GM19240 (cell line): Measurements from ENCODE around the gene CST4.
"Not testable (repeated sequence)": the region's sequence is repeated elsewhere in the genome, so short reads cannot be mapped to it uniquely, and the experiment has no call there.

Experiments used
- DNase-seq: peaks from one replicate; pipeline ENCODE4 v3.0.0; 2011; ENCODE audit warnings: low spot score; ENCODE audit not compliant: insufficient read length

Gene CST4, protein sequence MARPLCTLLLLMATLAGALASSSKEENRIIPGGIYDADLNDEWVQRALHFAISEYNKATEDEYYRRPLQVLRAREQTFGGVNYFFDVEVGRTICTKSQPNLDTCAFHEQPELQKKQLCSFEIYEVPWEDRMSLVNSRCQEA

DNA sequence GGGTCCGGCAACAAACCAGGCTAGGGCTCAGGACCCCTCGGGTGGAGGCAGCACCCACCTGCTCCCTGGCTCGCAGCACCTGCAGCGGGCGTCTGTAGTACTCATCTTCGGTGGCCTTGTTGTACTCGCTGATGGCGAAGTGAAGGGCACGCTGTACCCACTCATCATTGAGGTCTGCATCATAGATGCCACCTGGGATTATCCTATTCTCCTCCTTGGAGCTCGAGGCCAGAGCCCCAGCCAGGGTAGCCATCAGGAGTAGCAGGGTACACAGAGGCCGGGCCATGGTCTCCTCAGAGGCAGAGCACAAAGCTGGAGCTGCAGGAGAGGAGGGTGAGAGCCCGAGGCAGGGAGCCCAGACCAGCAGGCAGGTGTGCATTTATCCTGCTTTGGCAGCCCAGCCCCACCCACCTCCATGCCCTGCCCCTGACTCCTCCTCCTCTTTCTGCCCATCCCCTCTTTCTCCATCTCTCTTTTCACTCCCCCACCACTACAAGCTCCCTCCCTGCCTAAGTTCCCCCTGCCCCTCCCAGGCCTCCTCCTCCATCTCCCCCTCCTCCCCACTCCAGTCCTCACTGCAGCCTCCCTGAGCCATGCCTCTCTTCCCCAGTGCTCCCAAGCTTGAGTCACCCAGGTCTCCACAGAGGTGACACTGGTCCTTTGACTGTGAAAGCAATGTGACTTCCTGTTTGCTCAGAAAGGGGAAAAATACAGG, at the start of gene CST4:
Gene CST4, minus strand, starts transcription at position 355 of the 715 bp plus-strand sequence. Its CDS starts 69 bp downstream, at position 286.
- not testable (repeated sequence) for DNase-seq

DNA sequence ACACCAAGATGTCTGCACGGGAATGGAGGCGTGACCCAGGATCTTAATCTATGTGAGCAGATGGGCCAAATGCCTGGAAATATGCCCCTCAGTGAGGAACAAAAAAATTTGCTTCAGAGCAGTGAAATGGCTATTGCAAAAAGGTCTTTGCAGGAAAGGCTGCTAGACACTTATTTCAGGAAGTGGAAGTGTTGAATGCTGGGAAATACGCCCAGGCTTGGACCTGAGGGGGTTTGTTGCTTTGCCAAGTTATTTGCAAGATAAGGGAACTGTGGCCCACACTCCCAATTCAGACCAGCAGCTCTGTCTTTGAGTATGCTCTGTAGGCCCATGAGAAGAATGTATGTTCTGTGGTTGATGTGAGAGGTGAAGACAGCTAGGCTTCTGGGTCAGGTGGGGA, 46.6 kb upstream of the CST4 start:
- DNase-seq, result not testable (repeated sequence)

DNA sequence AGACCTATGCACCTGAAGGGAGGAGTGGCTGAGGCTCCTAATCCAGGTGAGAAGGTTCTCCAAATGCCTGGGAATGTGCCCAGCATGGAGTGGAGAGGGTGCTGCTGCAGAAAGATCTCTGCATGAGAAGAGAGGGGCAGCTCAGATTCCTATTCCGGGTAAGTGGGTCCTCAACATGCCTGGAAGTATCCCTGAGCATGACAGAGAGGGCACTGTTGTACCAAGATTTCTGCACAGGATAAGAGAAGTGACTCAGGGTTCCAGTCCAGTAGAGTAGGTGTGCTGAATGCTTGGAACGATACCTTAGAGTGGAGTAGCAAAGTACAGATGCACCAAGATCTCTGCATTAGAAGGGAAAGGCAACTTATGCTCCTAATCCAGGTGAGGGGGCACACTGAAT, 46.1 kb upstream of the CST4 start:
- DNase-seq, result not testable (repeated sequence)

DNA sequence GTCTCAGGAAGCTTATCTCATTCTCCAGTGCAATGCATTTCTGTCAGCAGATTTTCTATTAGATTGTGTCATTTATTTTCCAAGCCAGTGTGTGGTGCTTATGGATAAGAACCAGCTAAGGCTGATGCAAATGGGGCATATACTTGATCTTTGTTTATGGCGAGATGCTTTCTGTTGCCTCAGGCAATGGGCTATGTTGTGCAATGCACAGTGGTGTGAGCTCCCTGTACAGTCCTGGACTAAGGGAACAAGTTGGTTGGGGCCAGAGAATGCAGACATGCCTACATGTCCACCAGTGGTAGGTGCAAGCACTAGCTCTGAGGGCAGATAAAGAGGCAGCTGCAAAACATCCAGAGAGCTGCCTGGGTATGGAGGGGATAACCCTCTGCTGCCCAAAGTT, 45.6 kb upstream of the CST4 start:
- DNase-seq, result not testable (repeated sequence)

DNA sequence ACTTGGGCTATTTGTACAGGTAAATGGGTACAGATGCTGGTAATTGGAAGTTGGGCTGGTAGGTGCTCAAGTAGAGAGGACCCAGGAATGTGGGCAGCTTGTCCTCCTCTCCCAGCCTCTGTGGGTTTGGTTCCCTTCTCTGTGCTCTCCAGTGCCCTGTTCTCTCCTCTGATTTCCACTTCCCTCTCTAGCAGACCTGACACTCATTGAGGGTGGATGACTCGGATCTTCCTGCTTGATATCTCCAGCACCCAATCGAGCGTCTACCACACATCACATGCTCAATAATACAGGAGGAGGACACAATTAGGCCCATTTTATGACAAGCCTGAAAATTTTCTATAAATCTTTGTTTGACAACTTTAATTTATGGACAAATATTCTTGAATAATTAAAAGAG, 38.2 kb upstream of the CST4 start:
- no peak for DNase-seq

DNA sequence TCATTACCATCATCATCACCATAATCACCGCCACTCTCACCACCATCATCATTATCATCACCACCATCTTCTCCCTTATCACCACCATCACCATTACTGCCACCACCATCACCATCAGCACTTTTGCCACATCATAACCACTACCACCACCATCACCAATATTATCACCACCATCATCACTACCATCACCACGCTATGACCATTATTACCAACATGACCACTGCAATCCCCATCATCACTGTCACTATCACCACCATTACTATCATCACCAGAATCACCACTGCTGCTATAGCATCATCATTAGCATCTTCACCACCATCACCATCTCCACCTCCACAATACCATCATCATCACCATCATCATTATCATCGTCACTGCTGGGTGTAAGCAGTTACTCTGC, 36.3 kb upstream of the CST4 start:
- DNase-seq, result no peak

DNA sequence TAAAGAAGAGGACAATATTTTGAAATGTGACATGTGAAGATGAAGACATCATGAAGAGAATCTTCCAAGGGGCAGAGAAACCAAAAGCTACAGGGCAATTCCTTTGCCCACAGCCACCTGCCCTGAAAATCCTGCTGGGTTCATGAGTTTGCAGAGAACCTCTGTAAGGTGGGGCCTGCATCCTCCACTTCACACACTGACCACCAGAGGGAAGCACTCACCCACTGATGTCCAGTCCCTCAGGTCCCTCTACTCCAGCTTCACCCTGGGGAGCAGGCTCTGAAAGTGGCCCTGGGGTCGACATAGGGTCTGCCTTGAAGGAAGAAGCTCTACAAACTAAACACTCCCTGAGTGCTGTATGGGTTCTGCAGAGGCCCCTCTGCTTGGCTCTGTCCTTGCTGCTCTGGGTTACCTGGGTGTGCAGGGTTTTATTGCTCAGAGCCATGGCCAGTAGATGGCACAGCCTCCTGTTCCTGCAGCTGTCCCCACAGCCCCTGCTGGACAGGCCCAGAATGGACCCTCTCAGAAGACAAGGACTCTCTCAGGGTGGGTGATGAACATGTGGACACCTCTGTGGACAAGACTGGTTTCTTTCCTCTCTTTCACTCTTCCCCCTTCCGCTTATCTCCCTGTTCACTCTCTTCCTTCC, 34.9 kb upstream of the CST4 start:
- not testable (repeated sequence) for DNase-seq

DNA sequence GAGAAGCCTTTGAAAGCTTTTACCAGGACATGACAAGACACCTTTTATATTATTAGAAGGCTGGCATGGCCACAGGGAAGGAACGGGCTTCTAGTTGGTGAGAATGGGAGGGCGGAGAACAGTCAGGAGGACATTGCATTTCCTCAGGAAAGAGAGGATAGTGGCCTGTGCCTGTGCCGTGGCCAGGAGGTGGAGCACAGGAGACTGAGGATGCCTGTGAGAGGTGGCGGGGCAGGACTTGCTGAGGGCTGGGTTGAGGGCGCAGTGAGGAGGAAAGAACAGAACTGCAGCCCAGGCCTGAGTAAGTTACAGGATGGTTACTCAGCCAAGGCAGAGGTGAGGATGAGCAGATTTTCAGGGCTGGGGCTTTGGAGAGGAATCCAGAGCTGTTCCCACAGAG, 34.0 kb upstream of the CST4 start:
- not testable (repeated sequence) for DNase-seq

DNA sequence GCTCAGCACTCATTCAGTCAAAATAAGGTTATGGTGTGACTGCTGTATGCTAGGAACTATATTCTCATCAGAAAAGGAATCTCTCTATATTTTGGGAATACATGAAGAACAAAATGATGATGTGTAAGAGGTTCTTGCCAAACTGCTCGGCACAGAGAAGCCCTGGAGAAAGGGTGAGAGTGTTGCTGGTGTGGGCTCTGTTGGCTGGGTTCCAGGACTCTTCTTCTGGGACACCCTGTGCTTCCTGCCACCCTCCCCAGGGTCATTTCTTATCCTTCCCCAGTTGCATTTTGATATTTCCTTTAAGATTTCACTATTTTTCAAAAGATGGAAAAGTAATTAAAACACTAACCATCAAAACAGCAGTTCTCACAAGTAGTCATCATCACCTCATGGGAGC, 33.1 kb upstream of the CST4 start:
- DNase-seq, result no peak

DNA sequence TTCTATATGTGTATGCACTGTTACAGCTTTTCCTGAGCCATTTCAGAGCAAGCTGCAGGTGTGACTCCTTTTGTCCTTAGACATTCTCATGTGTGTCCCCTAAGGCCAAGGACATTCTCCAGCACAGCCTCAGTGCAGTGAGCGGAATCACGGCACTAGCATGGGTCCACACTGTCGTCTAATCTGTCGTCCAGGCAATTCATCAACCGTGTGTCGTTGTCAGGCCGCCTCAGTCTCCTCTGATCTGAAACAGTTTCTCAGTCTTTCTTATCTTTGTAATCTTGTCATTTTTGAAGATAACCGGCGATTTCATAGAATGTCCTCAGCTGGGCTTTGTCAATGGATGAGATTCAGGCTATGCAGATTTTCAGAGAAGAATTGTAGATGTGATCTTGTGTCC, 30.5 kb upstream of the CST4 start:
- not testable (repeated sequence) for DNase-seq

DNA sequence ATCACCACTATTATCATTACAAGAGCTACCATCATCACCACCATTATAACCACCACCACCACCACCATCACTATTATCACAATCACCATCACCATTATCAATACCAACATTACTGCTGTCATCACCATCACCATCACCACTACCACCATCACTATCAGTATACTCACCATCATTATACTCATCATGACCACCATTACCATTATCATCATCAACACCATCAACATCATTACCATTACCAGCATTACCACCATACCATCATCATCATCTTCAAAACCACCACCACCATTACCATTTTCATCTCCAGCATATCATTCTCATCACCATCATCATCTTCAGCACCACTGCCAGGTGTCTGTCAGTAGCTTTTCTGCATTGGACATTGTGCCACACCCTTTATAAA, 22.9 kb upstream of the CST4 start:
- DNase-seq, result not testable (repeated sequence)

DNA sequence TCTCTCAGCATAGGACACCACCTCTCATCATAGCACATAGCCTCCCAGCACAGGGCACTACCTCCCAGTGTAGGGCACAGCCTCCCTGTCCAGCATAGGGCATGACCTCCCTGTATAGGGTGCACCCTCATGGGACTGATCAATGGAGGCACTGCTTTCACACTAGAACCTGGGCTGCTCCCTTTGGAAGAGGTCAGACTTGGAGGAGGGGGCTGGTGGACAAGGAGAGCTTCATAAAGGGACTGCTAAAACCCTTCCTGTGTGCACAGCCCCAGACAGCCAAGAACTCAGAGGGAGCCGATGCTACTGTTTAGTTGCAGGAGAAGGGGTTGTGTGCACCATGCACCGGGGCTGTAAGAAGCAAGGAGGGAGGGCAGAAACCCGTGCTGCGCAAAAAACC, 21.9 kb upstream of the CST4 start:
- no peak for DNase-seq

DNA sequence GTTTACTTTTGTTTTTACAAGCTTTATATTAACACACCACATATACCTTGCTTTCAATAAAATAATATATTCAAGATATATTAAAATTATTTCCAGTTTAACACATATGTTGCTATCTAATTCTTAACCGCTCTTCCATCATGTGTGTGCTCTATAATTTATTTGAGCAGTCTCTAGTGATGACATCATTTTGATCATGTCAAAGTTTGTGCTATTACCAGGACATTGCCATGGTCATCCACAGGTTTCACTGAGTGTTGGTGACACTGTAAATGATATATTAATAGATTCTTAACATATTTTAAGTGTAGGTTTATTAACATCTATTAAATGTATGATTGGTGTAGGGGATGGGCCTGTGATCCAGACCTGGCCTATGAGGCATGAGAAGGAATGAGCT, 17.1 kb upstream of the CST4 start:
- no peak for DNase-seq

DNA sequence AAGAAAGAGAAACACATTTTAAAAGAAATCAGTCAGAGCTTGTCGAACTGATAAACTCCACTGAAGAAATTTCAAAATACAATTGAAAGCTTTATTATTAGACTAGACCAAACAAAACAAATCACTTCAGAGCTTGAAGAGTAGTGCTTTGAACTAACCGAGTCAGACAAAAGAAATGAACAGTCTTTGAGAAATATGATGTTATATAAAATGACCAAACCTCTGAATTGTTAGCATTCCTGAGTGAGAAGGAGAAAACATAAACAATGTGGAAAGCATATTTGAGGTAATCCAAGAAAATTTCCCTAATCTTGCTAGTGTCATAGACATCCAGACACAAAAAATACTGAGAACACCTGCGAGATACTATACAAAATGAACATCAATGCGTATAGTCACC, 13.2 kb upstream of the CST4 start:
- no peak for DNase-seq

DNA sequence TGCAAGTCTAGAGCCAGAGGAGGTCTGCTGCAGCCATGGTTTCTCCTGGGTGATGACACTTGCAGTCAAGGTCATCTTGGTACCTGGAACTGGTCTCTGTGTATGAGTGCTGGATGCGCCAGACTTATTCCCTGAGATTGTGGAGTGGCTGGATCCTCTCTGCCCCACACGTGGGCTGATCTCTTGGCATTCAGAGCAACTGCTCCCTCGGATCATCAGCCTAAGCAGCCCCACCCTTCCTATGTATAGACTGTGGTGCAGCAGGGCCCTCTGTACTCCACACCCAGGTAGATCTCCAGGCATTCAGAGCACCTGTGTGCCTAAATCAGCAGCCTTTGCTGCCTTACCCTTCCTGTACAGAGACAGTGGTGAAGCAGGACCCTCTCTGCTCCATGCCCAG, 12.1 kb upstream of the CST4 start:
- DNase-seq, result no peak

DNA sequence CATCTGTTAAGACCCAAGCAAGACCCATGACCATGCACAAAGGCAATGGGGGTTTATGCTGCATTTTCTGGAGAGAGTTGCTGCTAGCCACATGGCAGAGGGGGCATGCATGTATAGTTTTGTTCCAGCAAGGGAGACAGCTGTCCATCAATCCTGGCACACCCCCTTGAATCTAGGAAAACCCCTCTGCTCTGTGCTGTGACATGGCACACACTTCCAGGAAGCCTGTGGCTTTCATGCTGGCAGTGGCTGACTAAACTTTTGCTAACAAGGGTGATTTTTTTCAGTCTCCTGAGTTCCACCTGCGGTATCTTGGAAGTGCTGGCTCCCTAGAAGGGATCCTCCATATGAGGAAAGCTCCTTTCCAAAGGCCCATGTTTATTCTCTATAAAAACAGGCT, 9.1 kb upstream of the CST4 start:
- DNase-seq, result no peak

DNA sequence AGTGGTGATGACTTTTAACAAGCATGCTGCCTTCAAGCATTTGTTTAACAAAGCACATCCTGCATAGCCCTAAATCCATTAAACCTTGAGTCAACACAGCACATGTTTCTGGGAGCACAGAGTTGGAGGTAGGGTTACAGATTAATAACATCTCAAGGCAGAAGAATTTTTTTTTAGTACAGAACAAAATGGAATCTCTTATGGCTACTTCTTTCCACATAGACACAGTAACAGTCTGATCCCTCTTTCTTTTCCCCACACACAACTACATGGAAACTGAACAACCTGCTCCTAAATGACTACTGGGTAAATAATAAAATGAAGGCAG, 6.2 kb upstream of the CST4 start:
- not testable (repeated sequence) for DNase-seq

DNA sequence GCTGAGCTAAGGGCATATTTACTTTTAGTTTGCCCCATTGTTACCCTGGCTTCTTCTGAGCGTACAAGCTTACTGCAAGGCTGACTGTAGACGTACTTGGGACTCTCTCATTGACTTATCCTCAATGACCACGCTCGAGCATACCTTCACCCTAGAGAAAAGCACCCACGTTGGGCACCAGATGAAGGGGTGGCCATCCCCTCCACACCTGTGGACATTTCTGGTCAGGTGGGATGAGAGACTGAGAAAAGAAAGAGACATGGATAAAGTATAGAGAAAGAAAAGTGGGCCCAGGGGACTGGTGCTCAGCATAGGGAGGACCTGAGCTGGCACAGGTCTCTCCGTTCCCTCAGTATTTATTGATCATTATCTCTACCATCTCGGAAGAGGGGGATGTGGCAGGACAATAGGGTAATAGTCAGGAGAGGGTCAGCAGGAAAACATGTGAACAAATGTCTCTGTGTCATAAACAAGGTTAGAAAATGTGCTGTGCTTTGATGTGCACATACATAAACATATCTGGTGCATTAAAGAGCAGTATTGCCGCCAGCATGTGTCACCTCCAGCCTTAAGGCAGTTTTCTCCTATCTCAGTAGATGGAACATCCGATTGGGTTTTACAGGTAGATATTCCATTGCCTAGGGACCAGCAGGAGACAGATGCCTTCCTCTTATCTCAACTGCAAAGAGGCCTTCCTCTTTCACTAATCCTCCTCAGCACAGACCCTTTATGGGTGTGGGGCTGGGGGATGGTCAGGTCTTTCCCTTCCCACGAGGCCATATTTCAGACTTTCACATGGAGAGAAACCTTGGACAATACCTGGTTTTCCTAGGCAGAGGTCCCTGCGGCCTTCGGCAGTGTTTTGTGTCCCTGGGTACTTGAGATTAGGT, 5.6 kb upstream of the CST4 start:
- not testable (repeated sequence) for DNase-seq

DNA sequence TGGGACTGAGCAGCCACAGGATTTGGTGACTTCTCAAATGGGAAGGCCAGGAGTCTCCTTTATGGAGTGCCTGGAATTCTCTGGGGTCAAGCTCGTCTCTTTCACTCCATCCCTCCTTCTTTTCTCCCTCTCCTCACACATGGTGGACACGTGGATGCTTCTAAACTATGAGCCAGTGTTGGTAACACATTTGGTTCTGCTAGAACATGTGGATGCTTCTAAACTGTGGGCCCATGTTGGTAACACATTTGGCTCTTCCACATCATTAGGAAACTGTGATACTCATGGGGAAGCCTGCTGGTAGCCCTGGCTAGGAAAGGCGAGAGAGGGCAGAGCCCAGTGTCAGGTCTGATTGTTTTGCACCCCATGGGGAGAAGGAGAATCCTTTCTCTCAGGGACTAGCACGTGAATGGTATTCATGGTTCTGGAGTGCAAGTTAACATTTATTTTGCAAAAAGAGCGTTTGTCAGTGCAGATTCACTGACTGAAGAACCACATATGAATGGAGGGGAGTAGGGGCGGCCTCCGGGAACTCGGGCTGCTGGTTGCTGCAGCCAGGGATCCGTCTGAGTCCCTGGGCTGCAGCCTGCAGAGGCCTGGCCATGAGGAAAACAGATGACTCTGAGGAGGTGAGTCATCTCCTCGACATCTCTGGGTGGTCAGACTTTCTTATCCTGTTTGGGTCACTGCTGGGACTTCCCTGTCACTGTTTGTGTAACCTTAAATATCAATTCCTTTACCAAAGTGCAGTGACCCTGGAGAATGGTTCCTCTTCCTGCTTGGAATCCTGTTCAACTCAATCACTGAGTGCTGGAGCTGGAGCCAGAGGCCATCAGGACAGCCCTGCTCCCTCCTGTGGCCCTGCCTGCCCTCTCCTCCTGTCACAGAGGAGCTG, 4.1 kb upstream of the CST4 start:
- not testable (repeated sequence) for DNase-seq

DNA sequence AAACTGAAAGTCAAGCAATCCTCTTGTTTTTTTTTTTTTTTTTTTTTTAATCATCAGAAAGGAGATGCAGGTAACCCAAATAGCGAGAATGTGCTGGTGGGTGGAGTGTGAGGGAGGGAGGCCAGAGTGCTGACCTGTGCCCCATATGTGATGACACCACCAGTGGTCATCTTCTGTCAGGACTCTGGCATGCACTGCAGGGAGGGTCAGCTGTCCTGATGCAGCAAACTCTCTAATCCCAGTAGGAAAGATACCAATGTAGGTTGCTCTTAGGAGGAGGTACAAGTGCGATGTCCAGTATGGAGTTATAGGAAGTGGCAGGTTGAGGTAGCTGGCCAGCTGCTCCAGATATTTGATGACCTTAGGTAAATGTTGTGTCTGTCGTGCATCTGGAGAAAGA, 2.8 kb upstream of the CST4 start:
- no peak for DNase-seq

DNA sequence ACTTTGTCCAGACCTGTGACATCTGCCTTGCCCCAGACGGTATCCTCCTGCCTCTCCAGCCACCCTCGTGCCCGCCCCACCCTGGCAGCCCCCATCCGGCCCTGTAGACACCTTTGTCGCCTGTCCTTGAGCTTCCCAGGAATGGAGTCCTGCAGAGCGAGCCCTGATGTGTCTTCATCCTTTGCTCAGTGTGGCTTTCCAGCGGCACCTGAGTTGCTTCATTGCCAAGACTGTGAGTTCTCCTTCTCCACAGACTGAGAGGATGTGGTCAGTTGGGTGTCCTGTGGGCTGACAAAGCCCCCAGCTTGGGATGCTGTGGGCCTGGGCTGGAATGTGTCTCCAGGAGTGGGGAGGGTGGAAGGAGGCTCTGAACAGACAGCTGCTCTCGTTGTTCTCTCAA, 1.7 kb upstream of the CST4 start:
- DNase-seq, result no peak
